Vagina (tissue), 2 donors: ENCODE results near the gene NKAIN2.

Experiments used
- POLR2A ChIP-seq, 2 donors: fragments of 450-650 bp; IDR thresholded peaks; one replicate each; pipeline ENCODE4 v1.6.1; 2017; ENCODE audit warnings: antibody characterized with exemption in 2 of 2, mild to moderate bottlenecking in 2 of 2, moderate library complexity in 2 of 2
- POLR2AphosphoS5 ChIP-seq, 2 donors: sonication (generic); formaldehyde crosslinking; IDR thresholded peaks; one replicate each; pipeline ENCODE4 v1.9.0; 2017; ENCODE audit warnings: antibody characterized with exemption in 2 of 2, mild to moderate bottlenecking in 2 of 2, low read depth in 1 of 2; ENCODE audit not compliant: insufficient read depth in 1 of 2
- TF ChIP-seq, protein P1 (sequence below), 3 experiments: fragments of 450-650 bp in 2 of 3; fragments of 200-600 bp in 1 of 3; sonication (generic) in 1 of 3; IDR thresholded peaks; one replicate each; pipeline ENCODE4 v1.5.1; 2017 to 2019; ENCODE audit warnings: antibody characterized with exemption in 3 of 3, mild to moderate bottlenecking in 2 of 3, moderate library complexity in 2 of 3

DNA sequence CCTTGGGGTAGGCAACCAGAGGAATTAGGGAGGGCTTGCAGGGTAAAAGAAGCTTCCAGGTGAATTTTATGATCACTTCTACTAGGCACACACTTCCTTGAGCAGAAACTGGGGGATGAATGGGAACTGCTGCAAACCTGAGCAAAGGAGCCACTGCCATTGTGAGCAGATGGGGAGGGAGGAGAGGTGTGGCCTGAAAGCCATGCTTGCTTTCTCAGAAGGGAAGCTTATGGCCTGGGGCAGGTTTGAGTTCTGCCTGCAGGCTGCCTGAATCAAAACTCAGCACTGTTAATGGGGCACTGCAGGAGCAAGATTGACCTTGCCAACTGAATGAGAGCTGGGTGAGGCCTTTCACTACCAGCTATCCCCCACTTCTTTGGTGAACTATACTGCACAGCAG lies 328.1 kb downstream of the NKAIN2 start:
- TF ChIP-seq, protein P1, sequence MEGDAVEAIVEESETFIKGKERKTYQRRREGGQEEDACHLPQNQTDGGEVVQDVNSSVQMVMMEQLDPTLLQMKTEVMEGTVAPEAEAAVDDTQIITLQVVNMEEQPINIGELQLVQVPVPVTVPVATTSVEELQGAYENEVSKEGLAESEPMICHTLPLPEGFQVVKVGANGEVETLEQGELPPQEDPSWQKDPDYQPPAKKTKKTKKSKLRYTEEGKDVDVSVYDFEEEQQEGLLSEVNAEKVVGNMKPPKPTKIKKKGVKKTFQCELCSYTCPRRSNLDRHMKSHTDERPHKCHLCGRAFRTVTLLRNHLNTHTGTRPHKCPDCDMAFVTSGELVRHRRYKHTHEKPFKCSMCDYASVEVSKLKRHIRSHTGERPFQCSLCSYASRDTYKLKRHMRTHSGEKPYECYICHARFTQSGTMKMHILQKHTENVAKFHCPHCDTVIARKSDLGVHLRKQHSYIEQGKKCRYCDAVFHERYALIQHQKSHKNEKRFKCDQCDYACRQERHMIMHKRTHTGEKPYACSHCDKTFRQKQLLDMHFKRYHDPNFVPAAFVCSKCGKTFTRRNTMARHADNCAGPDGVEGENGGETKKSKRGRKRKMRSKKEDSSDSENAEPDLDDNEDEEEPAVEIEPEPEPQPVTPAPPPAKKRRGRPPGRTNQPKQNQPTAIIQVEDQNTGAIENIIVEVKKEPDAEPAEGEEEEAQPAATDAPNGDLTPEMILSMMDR (IDR thresholded peaks at IDR 0.05) = no peak
- TF ChIP-seq POLR2A (IDR thresholded peaks at IDR 0.05) = no peak
- no peak for TF ChIP-seq POLR2AphosphoS5 (IDR thresholded peaks at IDR 0.05; ENCODE audit: insufficient read depth in 1 of 2, low read depth in 1 of 2)
